GM20431 (cell line): ENCODE data around the gene PLEK2.

Experiments
- in situ Hi-C: fragments of 300-500 bp; cut with MseI, MboI; formaldehyde crosslinking; loops from one replicate; pipeline ENCODE4 v1.15.0; 2020; ENCODE audit warnings: low sequenced_read_pairs; ENCODE audit not compliant: unreplicated experiment

Gene PLEK2

GRCh38 chr14:67409461-67409860 lies 2.5 kb downstream of the PLEK2 start:
- in situ Hi-C loops: loop anchor here (25.0 kb wide), 1 partner anchor 303 kb away; the partner anchor contains the start of gene RDH12

GRCh38 chr14:67408122-67408801 lies 3.7 kb downstream of the PLEK2 start:
- in situ Hi-C loops: loop anchor here (25.0 kb wide), 1 partner anchor 304 kb away; the partner anchor contains the start of gene RDH12

- in situ Hi-C loops: loop anchor here (25.0 kb wide), 1 partner anchor 307 kb away; the partner anchor contains the start of gene RDH12
These were observed 6.2 kb downstream of the PLEK2 start for GRCh38 chr14:67405771-67406170.

GRCh38 chr14:67400434-67400833 lies 11.5 kb downstream of the PLEK2 start:
- in situ Hi-C loops: loop anchor here (25.0 kb wide), 1 partner anchor 312 kb away; the partner anchor contains the start of gene RDH12

GRCh38 chr14:67397536-67397935 lies 14.4 kb downstream of the PLEK2 start:
- in situ Hi-C loops: no loop called here

GRCh38 chr14:67396381-67396970 lies 15.5 kb downstream of the PLEK2 start:
- in situ Hi-C loops: no loop called here

- in situ Hi-C loops: no loop called here
These were observed 16.1 kb downstream of the PLEK2 start for GRCh38 chr14:67395876-67396189.

- in situ Hi-C loops: no loop called here
These were observed 16.7 kb downstream of the PLEK2 start for GRCh38 chr14:67395086-67395875.

- in situ Hi-C loops: no loop called here
These were observed 18.3 kb downstream of the PLEK2 start for GRCh38 chr14:67393689-67394088.

GRCh38 chr14:67392800-67393199 lies 19.2 kb downstream of the PLEK2 start:
- in situ Hi-C loops: no loop called here

GRCh38 chr14:67392123-67392522 lies 19.8 kb downstream of the PLEK2 start:
- in situ Hi-C loops: no loop called here

GRCh38 chr14:67391268-67391667 lies 20.7 kb downstream of the PLEK2 start:
- in situ Hi-C loops: no loop called here

GRCh38 chr14:67389811-67390534 lies 22.0 kb downstream of the PLEK2 start:
- in situ Hi-C loops: no loop called here

GRCh38 chr14:67389275-67389674 lies 22.7 kb downstream of the PLEK2 start:
- in situ Hi-C loops: no loop called here

- in situ Hi-C loops: no loop called here
These were observed 24.8 kb downstream of the PLEK2 start for GRCh38 chr14:67387195-67387594.

GRCh38 chr14:67385618-67386017 lies 26.3 kb downstream of the PLEK2 start:
- in situ Hi-C loops: no loop called here

- in situ Hi-C loops: no loop called here
These were observed 26.8 kb downstream of the PLEK2 start for GRCh38 chr14:67385120-67385519.

GRCh38 chr14:67377916-67378315 lies 34.0 kb downstream of the PLEK2 start:
- in situ Hi-C loops: no loop called here

- in situ Hi-C loops: no loop called here
These were observed 38.6 kb downstream of the PLEK2 start for GRCh38 chr14:67373347-67373746.

GRCh38 chr14:67372833-67373232 lies 39.1 kb downstream of the PLEK2 start:
- in situ Hi-C loops: no loop called here
